ENCODE data around the gene ZGPAT. TPM values are rescaled to one million over a fixed set of nuclear protein-coding genes. Genes with fewer than 3 reads are reported as not detected.

Gene ZGPAT
- total and polyA plus RNA-seq, 10 of the 15 experiments (the other 5 are each of a cell fraction or from before 2014, with no cell fraction given): 0.58 to 52.9 (median 18.0) TPM

GRCh38 chr20:63748070-63748933, 40.5 kb downstream of the ZGPAT start:
- no peak overlapping the region for H3K27ac ChIP-seq (ENCODE audit: control insufficient read depth, insufficient read depth)
- TF ChIP-seq CHD4 (IDR thresholded peaks at IDR 0.05) (no peak), ATF7 (IDR thresholded peaks at IDR 0.05; ENCODE audit: low read depth) (no peak), SMAD5 (IDR thresholded peaks at IDR 0.05; ENCODE audit: low read depth) (no peak), MTA3 (IDR thresholded peaks at IDR 0.05; ENCODE audit: borderline replicate concordance, low read length) (no peak), SMAD1 (IDR thresholded peaks at IDR 0.05; ENCODE audit: low read depth, partially characterized antibody) (no peak), SMC3 (IDR thresholded peaks at IDR 0.05; ENCODE audit: borderline replicate concordance, low read length) (no peak), ZBED1 (IDR thresholded peaks at IDR 0.05; ENCODE audit: borderline replicate concordance) (no peak), ZNF274 (IDR thresholded peaks at IDR 0.05; ENCODE audit: insufficient read depth, insufficient read length) (no peak), NFYA (IDR thresholded peaks at IDR 0.05; ENCODE audit: borderline replicate concordance, low read depth, low read length) (no peak)
- ChIA-PET CTCF (no interaction called here), RAD21 (ENCODE audit: unreplicated experiment) (no interaction called here), SMC1A (ENCODE audit: uncharacterized antibody, unreplicated experiment) (no interaction called here), POLR2A (no interaction called here)
- no peaks in the 10 kb centered on the region for H4K20me1 ChIP-seq (ENCODE audit: control insufficient read depth, insufficient read depth)
- H3K4me2 ChIP-seq (ENCODE audit: control insufficient read depth, insufficient read depth): no peak overlapping the region
- BruUV-seq (replicated peaks): no TSS peak
- in situ Hi-C loops (cut with MboI): no loop called here
- no peak for FAIRE-seq
- H3K4me1 ChIP-seq (ENCODE audit: control insufficient read depth, insufficient read depth, low read length): no peaks in the 10 kb centered on the region
- intact Hi-C loops (cut with micrococcal nuclease; ENCODE audit: unreplicated experiment): no loop called here
- H3K79me2 ChIP-seq (ENCODE audit: control insufficient read depth, insufficient read depth, low read length): no peaks in the 10 kb centered on the region
- no peaks in the 10 kb centered on the region for H3K9me3 ChIP-seq (replicated peaks; ENCODE audit: control insufficient read depth, insufficient read depth, low read length)
- DNase-seq (ENCODE audit: low read depth, low spot score): no peak
- H3K27me3 ChIP-seq (replicated peaks in 1 of 2; ENCODE audit: control insufficient read depth in 2 of 2, insufficient read depth in 2 of 2, low read length in 1 of 2): no peaks in the 10 kb centered on the region
- no peak overlapping the region for H3K4me3 ChIP-seq
- peak; percentile 30; the same call in 2 of the 3 replicates for ATAC-seq
- H2AFZ ChIP-seq (ENCODE audit: control insufficient read depth, low read depth, low read length): no peak overlapping the region
- no peaks in the 10 kb centered on the region; a peak in 1 of 4 replicates for H3K36me3 ChIP-seq (ENCODE audit: control insufficient read depth in 2 of 2, insufficient read depth in 2 of 2, low read length in 1 of 2)
- WGBS (ENCODE audit: insufficient coverage, insufficient replicate concordance, low lambda C conversion rate, missing lambda C conversion rate): 65% methylated on average over 19 of the region's 20 CpGs
- H3K9ac ChIP-seq (ENCODE audit: control insufficient read depth, insufficient read depth, low read length): no peak overlapping the region

Data from GM12878 (cell line).